ENCODE measurements around the gene SNN. TPM values are rescaled to one million over a fixed set of nuclear protein-coding genes. Genes with fewer than 3 reads are reported as not detected.

SNN gene
- polyA plus RNA-seq, 1 donor from 2014 or later = 176 TPM

- no peaks in the 10 kb centered on the region for H3K36me3 ChIP-seq (ENCODE audit: insufficient read depth, low read length)
- no peaks in the 10 kb centered on the region for H3K79me2 ChIP-seq (replicated peaks; ENCODE audit: insufficient read depth, low read length)
- H3K9me2 ChIP-seq (ENCODE audit: insufficient read depth, low read length) = no peaks in the 10 kb centered on the region
- H3K4me2 ChIP-seq (ENCODE audit: low read length) = no peak overlapping the region
- H3F3A ChIP-seq (ENCODE audit: insufficient read depth, low read length, poor library complexity, severe bottlenecking) = no peaks in the 10 kb centered on the region
- H3K27ac ChIP-seq (ENCODE audit: low read length) = no peak overlapping the region
- H2AFZ ChIP-seq (ENCODE audit: low read depth, low read length) = no peak overlapping the region
- no peaks in the 10 kb centered on the region for H4K20me1 ChIP-seq (ENCODE audit: insufficient read depth)
- H3K4me3 ChIP-seq (ENCODE audit: low read length) = no peak overlapping the region
- TF ChIP-seq, protein P1, sequence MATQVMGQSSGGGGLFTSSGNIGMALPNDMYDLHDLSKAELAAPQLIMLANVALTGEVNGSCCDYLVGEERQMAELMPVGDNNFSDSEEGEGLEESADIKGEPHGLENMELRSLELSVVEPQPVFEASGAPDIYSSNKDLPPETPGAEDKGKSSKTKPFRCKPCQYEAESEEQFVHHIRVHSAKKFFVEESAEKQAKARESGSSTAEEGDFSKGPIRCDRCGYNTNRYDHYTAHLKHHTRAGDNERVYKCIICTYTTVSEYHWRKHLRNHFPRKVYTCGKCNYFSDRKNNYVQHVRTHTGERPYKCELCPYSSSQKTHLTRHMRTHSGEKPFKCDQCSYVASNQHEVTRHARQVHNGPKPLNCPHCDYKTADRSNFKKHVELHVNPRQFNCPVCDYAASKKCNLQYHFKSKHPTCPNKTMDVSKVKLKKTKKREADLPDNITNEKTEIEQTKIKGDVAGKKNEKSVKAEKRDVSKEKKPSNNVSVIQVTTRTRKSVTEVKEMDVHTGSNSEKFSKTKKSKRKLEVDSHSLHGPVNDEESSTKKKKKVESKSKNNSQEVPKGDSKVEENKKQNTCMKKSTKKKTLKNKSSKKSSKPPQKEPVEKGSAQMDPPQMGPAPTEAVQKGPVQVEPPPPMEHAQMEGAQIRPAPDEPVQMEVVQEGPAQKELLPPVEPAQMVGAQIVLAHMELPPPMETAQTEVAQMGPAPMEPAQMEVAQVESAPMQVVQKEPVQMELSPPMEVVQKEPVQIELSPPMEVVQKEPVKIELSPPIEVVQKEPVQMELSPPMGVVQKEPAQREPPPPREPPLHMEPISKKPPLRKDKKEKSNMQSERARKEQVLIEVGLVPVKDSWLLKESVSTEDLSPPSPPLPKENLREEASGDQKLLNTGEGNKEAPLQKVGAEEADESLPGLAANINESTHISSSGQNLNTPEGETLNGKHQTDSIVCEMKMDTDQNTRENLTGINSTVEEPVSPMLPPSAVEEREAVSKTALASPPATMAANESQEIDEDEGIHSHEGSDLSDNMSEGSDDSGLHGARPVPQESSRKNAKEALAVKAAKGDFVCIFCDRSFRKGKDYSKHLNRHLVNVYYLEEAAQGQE (IDR thresholded peaks at IDR 0.05; ENCODE audit: borderline replicate concordance) = no peak
- TF ChIP-seq TAF1 (IDR thresholded peaks at IDR 0.05; ENCODE audit: low read depth) = no peak
- TF ChIP-seq EZH2 (IDR thresholded peaks at IDR 0.05; ENCODE audit: borderline replicate concordance, insufficient read depth, low read length, poor library complexity, severe bottlenecking) = no peak
- TF ChIP-seq RAD21 (conservative IDR thresholded peaks at IDR 0.05) = no peak
- no peak for TF ChIP-seq CTCF (IDR thresholded peaks at IDR 0.05; ENCODE audit: poor library complexity, severe bottlenecking)
- no peak for TF ChIP-seq EP300 (conservative IDR thresholded peaks at IDR 0.05; ENCODE audit: poor library complexity, severe bottlenecking)
- no peak for TF ChIP-seq SMC3 (conservative IDR thresholded peaks at IDR 0.05; ENCODE audit: poor library complexity)
- TF ChIP-seq POLR2AphosphoS5 (IDR thresholded peaks at IDR 0.05) = no peak
- no peak for TF ChIP-seq MXI1 (conservative IDR thresholded peaks at IDR 0.05; ENCODE audit: poor library complexity, severe bottlenecking)
- no peaks in the 10 kb centered on the region for H3K27me3 ChIP-seq (ENCODE audit: insufficient read depth, low read depth, low read length)
- H3K9ac ChIP-seq (ENCODE audit: low read length) = no peak overlapping the region
- H3K9me3 ChIP-seq (ENCODE audit: low read length) = no peaks in the 10 kb centered on the region
Measured at GRCh38 chr16:11630046-11630767, 38.0 kb upstream of the SNN start.

- TF ChIP-seq RAD21 (conservative IDR thresholded peaks at IDR 0.05) (no peak), MXI1 (conservative IDR thresholded peaks at IDR 0.05; ENCODE audit: poor library complexity, severe bottlenecking) (no peak), CTCF (IDR thresholded peaks at IDR 0.05; ENCODE audit: poor library complexity, severe bottlenecking) (no peak), SMC3 (conservative IDR thresholded peaks at IDR 0.05; ENCODE audit: poor library complexity) (no peak), TAF1 (IDR thresholded peaks at IDR 0.05; ENCODE audit: low read depth) (no peak), EP300 (conservative IDR thresholded peaks at IDR 0.05; ENCODE audit: poor library complexity, severe bottlenecking) (no peak), POLR2AphosphoS5 (IDR thresholded peaks at IDR 0.05) (no peak), EZH2 (IDR thresholded peaks at IDR 0.05; ENCODE audit: borderline replicate concordance, insufficient read depth, low read length, poor library complexity, severe bottlenecking) (no peak)
- TF ChIP-seq, protein P1 (IDR thresholded peaks at IDR 0.05; ENCODE audit: borderline replicate concordance) = no peak
- H3K9me3 ChIP-seq (ENCODE audit: low read length) = no peaks in the 10 kb centered on the region
- H3F3A ChIP-seq (ENCODE audit: insufficient read depth, low read length, poor library complexity, severe bottlenecking) = no peaks in the 10 kb centered on the region
- no peak overlapping the region for H3K27ac ChIP-seq (ENCODE audit: low read length)
- H2AFZ ChIP-seq (ENCODE audit: low read depth, low read length) = no peak overlapping the region
- no peak overlapping the region for H3K4me3 ChIP-seq (ENCODE audit: low read length)
- H3K36me3 ChIP-seq (ENCODE audit: insufficient read depth, low read length) = no peaks in the 10 kb centered on the region
- no peaks in the 10 kb centered on the region for H3K9me2 ChIP-seq (ENCODE audit: insufficient read depth, low read length)
- H4K20me1 ChIP-seq (ENCODE audit: insufficient read depth) = no peaks in the 10 kb centered on the region
- H3K79me2 ChIP-seq (replicated peaks; ENCODE audit: insufficient read depth, low read length) = no peaks in the 10 kb centered on the region
- H3K4me2 ChIP-seq (ENCODE audit: low read length) = no peak overlapping the region
- H3K9ac ChIP-seq (ENCODE audit: low read length) = no peak overlapping the region
- no peaks in the 10 kb centered on the region for H3K27me3 ChIP-seq (ENCODE audit: insufficient read depth, low read depth, low read length)
Measured at GRCh38 chr16:11630768-11631056, 37.5 kb upstream of the SNN start.

Measured in neural cell (in vitro differentiated cells).